HG03280 (cell line): ENCODE data around the gene DPCD.

ENCODE experiments used
- ATAC-seq: cut with Tn5 transposase; IDR thresholded peaks from one replicate; pipeline ENCODE4 v1.9.1; 2021; ENCODE audit warnings: mild to moderate bottlenecking, moderate library complexity; ENCODE audit not compliant: unreplicated experiment

Gene DPCD

GRCh38 chr10:101567165-101568006 lies 20.7 kb upstream of the DPCD start:
- ATAC-seq, result no peak

- no peak for ATAC-seq
These were observed 19.9 kb upstream of the DPCD start for GRCh38 chr10:101568054-101568745.

GRCh38 chr10:101569323-101569621 lies 18.8 kb upstream of the DPCD start:
- ATAC-seq, result no peak

- ATAC-seq, result peak; percentile 67
These were observed 18.3 kb upstream of the DPCD start for GRCh38 chr10:101569622-101570427.

- ATAC-seq, result no peak
These were observed 17.5 kb upstream of the DPCD start for GRCh38 chr10:101570428-101571270.

- ATAC-seq, result no peak
These were observed 16.7 kb upstream of the DPCD start for GRCh38 chr10:101571271-101571925.

- no peak for ATAC-seq
These were observed 16.0 kb upstream of the DPCD start for GRCh38 chr10:101572126-101572525.

- ATAC-seq, result no peak
These were observed 15.3 kb upstream of the DPCD start for GRCh38 chr10:101572785-101573184.

GRCh38 chr10:101573885-101574753 lies 14.0 kb upstream of the DPCD start:
- no peak for ATAC-seq

GRCh38 chr10:101575091-101575490 lies 13.0 kb upstream of the DPCD start:
- ATAC-seq, result no peak

GRCh38 chr10:101575580-101576210 lies 12.4 kb upstream of the DPCD start:
- ATAC-seq, result no peak

- no peak for ATAC-seq
These were observed 11.8 kb upstream of the DPCD start for GRCh38 chr10:101576211-101576863.

- no peak for ATAC-seq
These were observed 10.8 kb upstream of the DPCD start for GRCh38 chr10:101577121-101577871.

GRCh38 chr10:101578192-101578591 lies 9.9 kb upstream of the DPCD start:
- ATAC-seq, result no peak

GRCh38 chr10:101578803-101579515 lies 9.2 kb upstream of the DPCD start:
- no peak for ATAC-seq

- no peak for ATAC-seq
These were observed 8.6 kb upstream of the DPCD start for GRCh38 chr10:101579516-101579870.
